Aortic smooth muscle cell (primary cell): ENCODE measurements around the gene DEXI. TPM values are rescaled to one million over a fixed set of nuclear protein-coding genes. Genes with fewer than 3 reads are reported as not detected.

Experiments
- total RNA-seq: library from RNA; depleted of rRNA; stranded (reverse); fragments of >200 nt; gene quantifications from 2 replicates; pipeline ENCODE4 v1.2.3, GENCODE V29; 2014

Gene DEXI
- 45.4 and 50.1 TPM in 2 replicates for total RNA-seq

DNA sequence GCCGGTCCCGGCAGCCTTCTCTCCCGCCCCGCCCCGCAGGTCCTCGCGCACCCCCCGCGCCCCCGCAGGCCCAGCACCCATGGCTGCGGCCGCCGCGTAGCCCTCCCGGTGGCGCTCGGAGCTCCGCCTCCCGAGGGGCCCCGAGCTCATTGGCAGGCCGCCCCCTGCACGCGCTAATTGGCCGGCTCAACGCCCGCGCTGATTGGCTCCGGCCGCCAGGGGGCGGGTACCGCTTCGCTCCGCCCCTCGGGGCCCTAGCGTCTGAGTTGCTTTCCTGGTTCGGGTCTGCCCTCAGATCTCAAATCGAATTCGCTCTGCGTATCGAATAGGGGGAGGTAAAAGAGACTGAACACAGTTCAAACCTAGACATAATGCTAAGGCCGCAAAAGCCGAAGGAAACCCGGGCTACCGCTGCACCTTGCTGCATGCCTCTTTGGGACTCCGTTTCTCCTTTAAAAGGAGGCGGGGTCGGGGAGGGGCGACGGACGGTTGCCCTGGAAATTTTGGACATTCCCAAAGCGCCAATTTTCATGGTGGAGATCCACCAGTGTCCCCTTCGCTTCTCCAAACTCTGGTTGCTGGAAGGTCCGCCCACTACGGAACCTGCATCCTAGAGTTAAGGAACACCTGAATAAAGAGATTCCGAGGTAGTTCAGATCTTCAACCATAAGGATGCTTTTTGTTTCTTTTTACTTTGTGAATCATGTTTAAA lies at the start of gene DEXI:
DEXI (minus strand) TSS at position 117 of the 712 bp plus-strand sequence. CDS start 463 bp downstream, outside the sequence.

DNA sequence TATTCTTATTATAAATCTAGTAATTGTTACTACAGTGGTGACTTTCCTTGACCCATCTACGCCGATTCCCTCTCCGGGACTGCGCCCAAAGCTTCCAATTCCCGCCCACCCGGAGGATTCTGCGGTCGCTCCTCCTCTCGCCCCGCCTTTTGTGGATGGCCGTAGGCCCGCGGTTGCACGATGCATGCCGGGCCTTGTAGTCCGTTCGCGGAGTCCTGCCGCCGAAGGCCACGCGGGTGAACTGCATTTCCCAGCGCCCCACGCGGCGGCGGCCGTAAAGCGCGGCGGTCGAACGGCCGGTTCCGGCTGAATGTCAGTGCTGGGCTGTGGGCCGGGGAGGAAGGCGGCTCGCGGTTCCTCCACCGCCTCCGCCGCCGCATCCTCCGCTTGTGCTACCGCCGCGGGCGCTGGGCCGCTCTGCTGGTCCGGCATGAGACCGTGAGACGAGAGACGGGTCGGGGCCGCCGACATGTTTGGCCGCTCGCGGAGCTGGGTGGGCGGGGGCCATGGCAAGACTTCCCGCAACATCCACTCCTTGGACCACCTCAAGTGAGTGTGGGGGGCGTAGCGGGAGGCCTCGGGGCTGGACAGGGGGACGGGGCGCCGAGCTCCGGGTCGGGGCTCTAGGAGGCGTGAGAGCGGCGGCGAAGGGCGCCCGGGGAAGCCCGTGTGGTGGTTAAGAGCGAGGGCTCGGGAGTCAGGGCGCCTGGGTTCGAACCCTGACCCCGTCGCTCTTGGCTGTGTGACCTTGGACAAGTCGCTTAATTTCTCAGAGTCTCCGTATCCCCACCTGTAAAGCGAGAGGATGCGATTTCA lies 2.2 kb upstream of the DEXI start, which contains the start of gene CLEC16A:
CLEC16A (plus strand) TSS at position 316 of the 816 bp plus-strand sequence; CDS start at position 470, 154 bp downstream.

Other genes starting within 250 kb of the DEXI start
- 0.12 TPM in 1 of 2 replicates, not detected in the other for gene TEKT5, start 247.5 kb downstream of the DEXI start, total RNA-seq
- 21.0 and 21.9 TPM in 2 replicates for gene NUBP1, start 198.6 kb downstream of the DEXI start, total RNA-seq
- gene TVP23A, start 123.7 kb downstream of the DEXI start, total RNA-seq = 0.19 TPM in 1 of 2 replicates, not detected in the other
- under 0.01 and 0.31 TPM in 2 replicates for gene CIITA, start 65.3 kb downstream of the DEXI start, total RNA-seq
- gene CLEC16A, start 2.1 kb upstream of the DEXI start, total RNA-seq = 15.5 and 16.7 TPM in 2 replicates